Trophoblast cell (in vitro differentiated cells and primary cell): Measurements from ENCODE around the gene GATA5.

Experiments
- DNase-seq, 2 donors: peaks; one replicate each; pipeline ENCODE4 v3.0.0-alpha.2; 2016
- H2AFZ ChIP-seq: 2 replicates; pipeline ENCODE4 v1.6.1; 2013; ENCODE audit warnings: low read length, moderate library complexity, mild to moderate bottlenecking; ENCODE audit not compliant: insufficient read depth, poor library complexity
- H2AK5ac ChIP-seq: 2 replicates; pipeline ENCODE4 v1.6.1; 2013; ENCODE audit warnings: mild to moderate bottlenecking, low read length
- H2BK120ac ChIP-seq: 2 replicates; pipeline ENCODE4 v1.6.1; 2013; ENCODE audit warnings: low read length, mild to moderate bottlenecking, moderate library complexity; ENCODE audit not compliant: insufficient read depth, poor library complexity
- H2BK12ac ChIP-seq: 2 replicates; pipeline ENCODE4 v1.6.1; 2013; ENCODE audit warnings: mild to moderate bottlenecking, low read length, moderate library complexity
- H2BK5ac ChIP-seq: 2 replicates; pipeline ENCODE4 v1.6.1; 2013; ENCODE audit warnings: low read length, low read depth, moderate library complexity, mild to moderate bottlenecking; ENCODE audit not compliant: poor library complexity
- H3K14ac ChIP-seq: 2 replicates; pipeline ENCODE4 v1.6.1; 2013; ENCODE audit warnings: mild to moderate bottlenecking, low read length
- H3K18ac ChIP-seq: 2 replicates; pipeline ENCODE4 v1.6.1; 2013; ENCODE audit warnings: mild to moderate bottlenecking, low read length
- H3K23ac ChIP-seq: 2 replicates; pipeline ENCODE4 v1.6.1; 2013; ENCODE audit warnings: low read length
- H3K27ac ChIP-seq: 2 replicates; pipeline ENCODE4 v1.5.1; 2013; ENCODE audit warnings: low read depth, mild to moderate bottlenecking, inconsistent platforms, low read length, moderate library complexity
- H3K27me3 ChIP-seq: 2 replicates; pipeline ENCODE4 v1.6.1; 2013; ENCODE audit warnings: inconsistent platforms, mild to moderate bottlenecking, low read length, moderate library complexity; ENCODE audit not compliant: insufficient read depth
- H3K36me3 ChIP-seq, 2 experiments: 1 replicate in 1 of 2; 2 replicates in 1 of 2; pipeline ENCODE4 v1.6.1; 2013; ENCODE audit warnings: low read length in 2 of 2, mild to moderate bottlenecking in 2 of 2, moderate library complexity in 1 of 2; ENCODE audit not compliant: insufficient read depth in 2 of 2, control insufficient read depth in 1 of 2
- H3K4ac ChIP-seq: 2 replicates; pipeline ENCODE4 v1.6.1; 2013; ENCODE audit warnings: low read depth, mild to moderate bottlenecking, low read length, moderate library complexity
- H3K4me1 ChIP-seq, 2 experiments: 1 replicate in 1 of 2; 2 replicates in 1 of 2; pipeline ENCODE4 v1.6.1; 2013; ENCODE audit warnings: low read length in 2 of 2, mild to moderate bottlenecking in 2 of 2, moderate library complexity in 1 of 2; ENCODE audit not compliant: insufficient read depth in 2 of 2, control insufficient read depth in 1 of 2
- H3K4me2 ChIP-seq: 2 replicates; pipeline ENCODE4 v1.6.1; 2013; ENCODE audit warnings: inconsistent platforms, mild to moderate bottlenecking, low read length, moderate library complexity
- H3K4me3 ChIP-seq: 2 replicates; pipeline ENCODE4 v1.5.1; 2013; ENCODE audit warnings: mild to moderate bottlenecking, low read depth, low read length, inconsistent platforms
- H3K79me1 ChIP-seq: one replicate; pipeline ENCODE4 v1.6.1; 2013; ENCODE audit warnings: low read length
- H3K79me2 ChIP-seq: 2 replicates; pipeline ENCODE4 v1.6.1; 2013; ENCODE audit warnings: low read length, mild to moderate bottlenecking; ENCODE audit not compliant: control insufficient read depth, insufficient read depth, poor library complexity
- H3K9ac ChIP-seq: 2 replicates; pipeline ENCODE4 v1.6.1; 2013; ENCODE audit warnings: mild to moderate bottlenecking, low read length
- H3K9me3 ChIP-seq: 2 replicates; pipeline ENCODE4 v1.6.1; 2013; ENCODE audit warnings: low read depth, mild to moderate bottlenecking, control low read depth, inconsistent platforms, low read length; ENCODE audit not compliant: insufficient read depth
- H4K12ac ChIP-seq: 2 replicates; pipeline ENCODE4 v1.6.1; 2013; ENCODE audit warnings: low read depth, mild to moderate bottlenecking, low read length, moderate library complexity
- H4K8ac ChIP-seq: 2 replicates; pipeline ENCODE4 v1.6.1; 2013; ENCODE audit warnings: low read depth, mild to moderate bottlenecking, low read length, moderate library complexity
- H4K91ac ChIP-seq: one replicate; pipeline ENCODE4 v1.6.1; 2013; ENCODE audit warnings: low read depth, mild to moderate bottlenecking, low read length, moderate library complexity
- WGBS: extraction: QIAGEN DNeasy Blood & Tissue Kit; methylation state at CpG from one replicate; pipeline ENCODE4 v1.1.7; 2013; ENCODE audit warnings: missing lambda C conversion rate; ENCODE audit not compliant: insufficient read length, insufficient coverage; ENCODE audit errors: extremely low coverage; 5-methylcytosine and 5-hydroxymethylcytosine counted together

The GATA5 gene

DNA sequence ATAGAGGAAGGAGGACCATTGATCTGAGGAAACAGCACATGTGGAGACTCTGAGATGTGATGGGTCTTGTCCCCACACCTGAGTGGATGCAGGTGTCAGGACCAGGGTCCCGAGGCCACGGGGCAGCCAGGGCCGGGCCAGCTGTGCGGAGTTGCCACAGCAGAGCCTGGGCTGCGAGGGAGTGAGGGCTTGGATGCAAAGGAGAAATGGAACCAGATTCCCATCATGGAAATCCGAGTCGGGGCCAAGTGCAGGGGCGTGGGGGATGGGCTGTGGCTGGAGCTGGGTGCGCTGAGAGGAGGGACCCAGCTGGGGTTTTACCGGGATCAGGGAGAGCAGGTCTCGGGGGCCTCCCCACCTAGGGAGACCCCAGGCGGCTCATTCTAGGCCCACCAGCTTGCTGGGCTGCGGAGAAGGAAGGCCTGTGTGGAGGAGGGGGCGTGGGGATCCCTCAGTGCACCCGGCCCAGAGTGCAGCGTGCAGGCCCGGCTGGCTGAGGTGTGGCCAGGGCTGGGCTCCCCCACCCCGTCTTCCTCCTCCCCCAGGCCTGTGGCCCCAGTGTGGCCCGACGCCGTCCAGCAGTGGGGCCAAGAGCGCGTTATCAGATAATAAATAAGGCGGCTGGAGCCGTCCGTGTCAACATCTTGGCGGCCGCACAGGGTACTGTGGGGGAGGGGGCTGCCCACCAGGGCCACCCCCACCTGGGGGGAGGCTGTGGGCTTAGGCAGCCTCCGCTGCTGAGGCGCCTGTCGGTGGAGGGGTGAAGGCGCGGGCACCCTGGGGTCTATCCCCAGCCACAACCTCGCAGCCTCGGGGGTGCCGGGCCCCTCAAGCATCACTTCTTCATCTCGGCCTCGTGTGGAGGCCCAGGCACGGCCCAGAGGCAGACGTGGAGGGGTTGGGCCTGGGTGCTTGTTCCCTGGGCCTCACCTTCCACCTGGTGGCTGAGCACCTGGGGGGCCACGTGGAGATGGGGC lies 17.2 kb downstream of the GATA5 start:
- no CpG with 5 or more reads among the region's 41 CpGs for WGBS
- Histone ChIP-seq H3K4ac (no peak overlapping the region), H3K79me1 (no peaks in the 10 kb centered on the region), H2BK120ac (no peak overlapping the region), H4K8ac (no peak overlapping the region), H3K9ac (no peak overlapping the region), H3K14ac (no peak overlapping the region), H3K27me3 (no peaks in the 10 kb centered on the region), H4K91ac (no peak overlapping the region), H3K4me2 (no peak overlapping the region), H3K79me2 (no peaks in the 10 kb centered on the region), H4K12ac (no peak overlapping the region), H3K36me3 (no peaks in the 10 kb centered on the region), H3K27ac (no peak overlapping the region), H3K4me3 (no peak overlapping the region), H3K23ac (no peak overlapping the region), H2BK12ac (no peak overlapping the region), H3K9me3 (no peaks in the 10 kb centered on the region), H2AK5ac (no peak overlapping the region), H3K18ac (no peak overlapping the region), H2BK5ac (no peak overlapping the region), H2AFZ (no peak overlapping the region), H3K4me1 (no peaks in the 10 kb centered on the region)
- DNase-seq: no peak

DNA sequence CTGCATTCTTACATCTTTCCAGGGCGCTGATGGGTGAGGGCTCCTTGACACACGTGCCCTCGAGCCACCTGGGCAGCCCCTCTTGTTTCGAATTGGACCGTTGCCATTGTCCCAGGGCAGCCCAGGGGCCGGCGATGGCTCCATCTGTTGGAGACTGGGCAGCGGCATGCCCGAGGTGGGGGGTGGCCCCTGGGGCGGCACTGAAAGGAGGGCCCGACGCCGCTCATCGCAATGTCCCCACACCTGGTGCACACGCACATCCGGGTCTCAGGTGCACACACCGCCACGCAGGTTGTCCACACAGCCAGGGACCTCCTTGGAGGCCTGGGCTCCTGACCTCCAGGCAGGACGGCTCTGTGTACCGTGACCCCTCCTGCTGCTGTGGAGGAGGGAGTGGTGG lies 18.0 kb downstream of the GATA5 start:
- Histone ChIP-seq H3K4me2 (no peak overlapping the region), H2AFZ (no peak overlapping the region), H3K79me1 (no peaks in the 10 kb centered on the region), H2BK120ac (no peak overlapping the region), H3K27ac (no peak overlapping the region), H3K9ac (no peak overlapping the region), H3K27me3 (no peaks in the 10 kb centered on the region), H3K4me1 (no peaks in the 10 kb centered on the region), H2BK5ac (no peak overlapping the region), H3K9me3 (no peaks in the 10 kb centered on the region), H4K8ac (no peak overlapping the region), H3K4me3 (no peak overlapping the region), H4K91ac (no peak overlapping the region), H3K4ac (no peak overlapping the region), H2AK5ac (no peak overlapping the region), H3K36me3 (no peaks in the 10 kb centered on the region), H3K18ac (no peak overlapping the region), H3K14ac (no peak overlapping the region), H4K12ac (no peak overlapping the region), H2BK12ac (no peak overlapping the region), H3K23ac (no peak overlapping the region), H3K79me2 (no peaks in the 10 kb centered on the region)
- no peak for DNase-seq
- WGBS: no CpG with 5 or more reads among the region's 20 CpGs

- no peak overlapping the region for H4K12ac ChIP-seq
- H3K4me3 ChIP-seq: no peak overlapping the region
- H3K79me1 ChIP-seq: no peaks in the 10 kb centered on the region
- no peak for DNase-seq
- H3K4me2 ChIP-seq: no peak overlapping the region
- H2AK5ac ChIP-seq: no peak overlapping the region
- no peak overlapping the region for H2BK5ac ChIP-seq
- H2BK120ac ChIP-seq: no peak overlapping the region
- no peaks in the 10 kb centered on the region for H3K27me3 ChIP-seq
- no peak overlapping the region for H3K4ac ChIP-seq
- H2BK12ac ChIP-seq: no peak overlapping the region
- no peak overlapping the region for H3K18ac ChIP-seq
- no peak overlapping the region for H3K23ac ChIP-seq
- no peaks in the 10 kb centered on the region for H3K36me3 ChIP-seq
- H4K8ac ChIP-seq: no peak overlapping the region
- H2AFZ ChIP-seq: no peak overlapping the region
- no peak overlapping the region for H3K27ac ChIP-seq
- H3K4me1 ChIP-seq: no peaks in the 10 kb centered on the region
- no peak overlapping the region for H3K14ac ChIP-seq
- WGBS: no CpG with 5 or more reads among the region's 17 CpGs
- H3K9ac ChIP-seq: no peak overlapping the region
- no peak overlapping the region for H4K91ac ChIP-seq
- no peaks in the 10 kb centered on the region for H3K79me2 ChIP-seq
- no peaks in the 10 kb centered on the region for H3K9me3 ChIP-seq
Observed at GRCh38 chr20:62457098-62457497, 18.7 kb downstream of the GATA5 start.

DNA sequence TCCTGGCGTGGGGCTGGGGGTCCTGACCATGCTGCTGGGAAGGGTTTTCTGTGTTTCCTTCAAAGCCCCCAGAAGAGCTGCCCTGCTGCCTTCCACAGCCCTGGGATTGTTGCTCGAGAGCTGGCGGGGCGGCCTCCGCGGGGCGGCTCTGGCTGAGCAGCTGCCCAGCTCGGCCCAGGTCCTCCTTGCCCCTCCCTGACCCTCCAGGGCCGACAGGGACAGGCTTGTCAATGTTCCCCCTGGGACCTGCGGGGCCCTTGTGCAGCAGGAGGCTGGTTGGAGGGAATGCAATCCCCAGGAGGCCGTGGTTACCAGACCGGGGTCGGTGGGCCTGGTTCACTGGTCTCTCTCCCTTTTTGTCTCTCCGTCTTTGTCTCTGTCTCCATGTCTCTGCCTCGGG lies 19.9 kb downstream of the GATA5 start:
- Histone ChIP-seq H3K27me3 (no peaks in the 10 kb centered on the region), H4K12ac (no peak overlapping the region), H3K4me3 (no peak overlapping the region), H4K91ac (no peak overlapping the region), H3K79me1 (no peaks in the 10 kb centered on the region), H3K4ac (no peak overlapping the region), H2AK5ac (no peak overlapping the region), H2BK12ac (no peak overlapping the region), H2BK120ac (no peak overlapping the region), H3K9me3 (no peaks in the 10 kb centered on the region), H3K23ac (no peak overlapping the region), H4K8ac (no peak overlapping the region), H3K27ac (no peak overlapping the region), H3K18ac (no peak overlapping the region), H2BK5ac (no peak overlapping the region), H3K4me1 (no peaks in the 10 kb centered on the region), H2AFZ (no peak overlapping the region), H3K4me2 (no peak overlapping the region), H3K14ac (no peak overlapping the region), H3K9ac (no peak overlapping the region), H3K79me2 (no peaks in the 10 kb centered on the region), H3K36me3 (no peaks in the 10 kb centered on the region)
- WGBS: no CpG with 5 or more reads among the region's 15 CpGs
- no peak for DNase-seq
